Measurements from ENCODE around the gene ATP8A2.

The ATP8A2 gene

DNA sequence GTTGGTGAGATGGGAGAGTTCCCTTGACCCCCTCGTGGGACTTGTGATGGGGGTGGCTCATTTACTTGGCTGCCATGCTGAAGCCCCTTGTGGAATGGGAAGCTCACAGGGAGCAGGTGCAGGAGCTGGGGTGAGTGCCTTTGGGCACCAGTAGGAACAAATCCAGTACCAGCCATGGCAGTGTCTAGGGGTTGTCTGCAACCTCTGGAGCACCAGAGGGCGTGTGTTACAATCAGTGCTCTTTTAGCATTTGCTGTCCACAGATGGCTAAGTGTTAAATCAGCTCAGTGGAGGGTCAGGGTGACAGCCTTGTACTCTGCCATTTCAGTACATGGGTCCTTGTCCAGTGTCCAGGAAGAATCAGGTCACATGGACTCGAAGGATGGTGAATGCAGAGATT lies 75.6 kb downstream of the ATP8A2 start:
- Histone ChIP-seq H3K27ac (ENCODE audit: low read length, poor library complexity, severe bottlenecking) (no peak overlapping the region), H3K9me3 (ENCODE audit: control insufficient read depth, low read length) (peaks cover 5% of the 10 kb centered on the region), H2AK5ac (ENCODE audit: low read length, severe bottlenecking) (no peak overlapping the region), H3K4me2 (ENCODE audit: low read length, poor library complexity, severe bottlenecking) (no peak overlapping the region), H3K9ac (ENCODE audit: low read length) (no peak overlapping the region), H2BK5ac (ENCODE audit: low read depth, low read length, poor library complexity, severe bottlenecking) (no peak overlapping the region), H2BK15ac (ENCODE audit: low read depth, poor library complexity, severe bottlenecking) (no peak overlapping the region), H4K8ac (ENCODE audit: low read length) (no peak overlapping the region), H2AFZ (ENCODE audit: low read depth, low read length) (no peak overlapping the region), H2BK12ac (ENCODE audit: low read length in 2 of 2) (no peak overlapping the region), H3K4ac (ENCODE audit: low read depth in 1 of 2, low read length in 2 of 2) (no peak overlapping the region), H3K4me1 (ENCODE audit: control insufficient read depth, insufficient read depth, low read depth, low read length) (peaks cover 2% of the 10 kb centered on the region), H3K36me3 (ENCODE audit: control insufficient read depth in 1 of 2, insufficient read depth in 2 of 2, low read depth in 1 of 2, low read length in 2 of 2) (peaks cover 0 to 3% of the 10 kb centered on the region in 2 experiments), H3K4me3 (ENCODE audit: insufficient read depth in 1 of 2, low read depth in 1 of 2, low read length in 2 of 2) (no peak overlapping the region), H3K18ac (ENCODE audit: low read depth in 1 of 2, low read length in 2 of 2) (no peak overlapping the region), H3K23ac (ENCODE audit: low read length in 2 of 2) (no peak overlapping the region), H3K79me1 (replicated peaks; ENCODE audit: low read length, poor library complexity, severe bottlenecking) (no peaks in the 10 kb centered on the region), H3K27me3 (ENCODE audit: control insufficient read depth in 1 of 2, insufficient read depth in 1 of 2, low read length in 2 of 2) (no peaks in the 10 kb centered on the region), H4K91ac (ENCODE audit: low read length) (no peak overlapping the region), H3K14ac (ENCODE audit: low read length in 2 of 2) (no peak overlapping the region), H2BK120ac (ENCODE audit: low read depth, low read length) (no peak overlapping the region)
- no peak for DNase-seq
- WGBS: 55% methylated on average over 3 of the region's 3 CpGs

DNA sequence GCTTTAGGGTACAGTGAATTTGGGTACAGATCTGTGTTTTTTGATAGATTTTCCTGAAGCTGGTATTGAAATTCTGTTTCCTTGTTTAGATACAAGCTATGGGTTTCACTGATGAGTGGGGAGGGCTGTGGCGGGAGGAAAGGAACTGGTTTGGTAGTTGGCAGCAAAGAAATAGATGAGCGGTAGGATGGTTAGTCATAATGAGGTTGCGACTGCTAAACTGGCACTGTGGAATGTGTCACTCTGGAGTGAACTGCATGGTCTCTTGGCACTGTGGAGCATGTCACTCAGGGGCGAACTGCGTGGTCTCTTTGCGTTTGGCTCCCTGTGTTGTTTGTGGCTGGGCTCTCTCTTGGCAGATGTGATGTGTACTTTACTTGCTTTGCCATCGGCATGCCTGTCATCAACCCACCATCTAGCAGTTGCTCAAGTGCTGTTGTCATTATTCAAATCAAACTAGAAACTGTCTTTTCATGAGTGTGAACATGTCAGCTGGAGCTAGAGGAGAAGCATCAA lies 82.1 kb downstream of the ATP8A2 start:
- Histone ChIP-seq H3K9me3 (ENCODE audit: control insufficient read depth, low read length) (no peaks in the 10 kb centered on the region), H2BK12ac (ENCODE audit: low read length in 2 of 2) (no peak overlapping the region), H3K79me1 (replicated peaks; ENCODE audit: low read length, poor library complexity, severe bottlenecking) (no peaks in the 10 kb centered on the region), H3K14ac (ENCODE audit: low read length in 2 of 2) (no peak overlapping the region), H2BK5ac (ENCODE audit: low read depth, low read length, poor library complexity, severe bottlenecking) (no peak overlapping the region), H2AFZ (ENCODE audit: low read depth, low read length) (no peak overlapping the region), H2BK15ac (ENCODE audit: low read depth, poor library complexity, severe bottlenecking) (no peak overlapping the region), H2BK120ac (ENCODE audit: low read depth, low read length) (no peak overlapping the region), H2AK5ac (ENCODE audit: low read length, severe bottlenecking) (no peak overlapping the region), H3K36me3 (ENCODE audit: control insufficient read depth in 1 of 2, insufficient read depth in 2 of 2, low read depth in 1 of 2, low read length in 2 of 2) (no peaks in the 10 kb centered on the region), H3K4me2 (ENCODE audit: low read length, poor library complexity, severe bottlenecking) (no peak overlapping the region), H4K8ac (ENCODE audit: low read length) (no peak overlapping the region), H3K18ac (ENCODE audit: low read depth in 1 of 2, low read length in 2 of 2) (no peak overlapping the region), H3K27ac (ENCODE audit: low read length, poor library complexity, severe bottlenecking) (no peak overlapping the region), H3K23ac (ENCODE audit: low read length in 2 of 2) (no peak overlapping the region), H3K9ac (ENCODE audit: low read length) (no peak overlapping the region), H3K4me3 (ENCODE audit: insufficient read depth in 1 of 2, low read depth in 1 of 2, low read length in 2 of 2) (no peak overlapping the region), H3K27me3 (ENCODE audit: control insufficient read depth in 1 of 2, insufficient read depth in 1 of 2, low read length in 2 of 2) (peaks cover 0 to 3% of the 10 kb centered on the region in 2 experiments), H3K4ac (ENCODE audit: low read depth in 1 of 2, low read length in 2 of 2) (no peak overlapping the region), H3K4me1 (ENCODE audit: control insufficient read depth, insufficient read depth, low read depth, low read length) (no peaks in the 10 kb centered on the region), H4K91ac (ENCODE audit: low read length) (no peak overlapping the region)
- WGBS: 89% methylated on average over 7 of the region's 7 CpGs
- no peak for DNase-seq

DNA sequence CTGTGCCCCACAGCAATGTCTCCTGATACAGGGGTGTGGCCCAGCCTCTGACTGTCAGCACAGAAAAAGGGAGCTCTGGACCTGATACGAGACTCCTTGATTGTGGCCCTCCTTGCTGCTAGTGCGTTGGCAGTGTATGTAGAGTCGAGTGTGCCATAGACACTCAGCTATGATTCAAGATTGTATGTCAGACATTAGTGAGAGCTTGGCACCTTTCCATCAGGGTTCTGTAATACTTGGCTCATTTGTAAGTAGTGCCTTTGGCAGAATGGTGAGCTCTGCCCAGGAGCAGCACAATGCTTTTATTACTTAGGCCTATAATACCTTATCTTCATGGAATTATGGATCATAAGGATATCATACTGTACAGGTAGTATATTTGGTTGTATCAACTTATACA lies 83.4 kb downstream of the ATP8A2 start:
- H3K36me3 ChIP-seq (ENCODE audit: control insufficient read depth in 1 of 2, insufficient read depth in 2 of 2, low read depth in 1 of 2, low read length in 2 of 2): no peaks in the 10 kb centered on the region
- H2BK120ac ChIP-seq (ENCODE audit: low read depth, low read length): no peak overlapping the region
- no peak overlapping the region for H2AK5ac ChIP-seq (ENCODE audit: low read length, severe bottlenecking)
- no peak overlapping the region for H3K23ac ChIP-seq (ENCODE audit: low read length in 2 of 2)
- no peaks in the 10 kb centered on the region for H3K9me3 ChIP-seq (ENCODE audit: control insufficient read depth, low read length)
- no peak overlapping the region for H2BK12ac ChIP-seq (ENCODE audit: low read length in 2 of 2)
- no peak overlapping the region for H3K18ac ChIP-seq (ENCODE audit: low read depth in 1 of 2, low read length in 2 of 2)
- H3K9ac ChIP-seq (ENCODE audit: low read length): no peak overlapping the region
- no peak overlapping the region for H4K91ac ChIP-seq (ENCODE audit: low read length)
- H3K4ac ChIP-seq (ENCODE audit: low read depth in 1 of 2, low read length in 2 of 2): no peak overlapping the region
- no peak overlapping the region for H2BK15ac ChIP-seq (ENCODE audit: low read depth, poor library complexity, severe bottlenecking)
- no peak overlapping the region for H3K27ac ChIP-seq (ENCODE audit: low read length, poor library complexity, severe bottlenecking)
- no peaks in the 10 kb centered on the region for H3K79me1 ChIP-seq (replicated peaks; ENCODE audit: low read length, poor library complexity, severe bottlenecking)
- H3K4me3 ChIP-seq (ENCODE audit: insufficient read depth in 1 of 2, low read depth in 1 of 2, low read length in 2 of 2): no peak overlapping the region
- DNase-seq: no peak
- H2BK5ac ChIP-seq (ENCODE audit: low read depth, low read length, poor library complexity, severe bottlenecking): no peak overlapping the region
- H2AFZ ChIP-seq (ENCODE audit: low read depth, low read length): no peak overlapping the region
- no peaks in the 10 kb centered on the region for H3K4me1 ChIP-seq (ENCODE audit: control insufficient read depth, insufficient read depth, low read depth, low read length)
- no peak overlapping the region for H4K8ac ChIP-seq (ENCODE audit: low read length)
- H3K27me3 ChIP-seq (ENCODE audit: control insufficient read depth in 1 of 2, insufficient read depth in 1 of 2, low read length in 2 of 2): peaks cover 0 to 3% of the 10 kb centered on the region in 2 experiments
- H3K4me2 ChIP-seq (ENCODE audit: low read length, poor library complexity, severe bottlenecking): no peak overlapping the region
- 84% methylated on average over 3 of the region's 3 CpGs for WGBS
- no peak overlapping the region for H3K14ac ChIP-seq (ENCODE audit: low read length in 2 of 2)

DNA sequence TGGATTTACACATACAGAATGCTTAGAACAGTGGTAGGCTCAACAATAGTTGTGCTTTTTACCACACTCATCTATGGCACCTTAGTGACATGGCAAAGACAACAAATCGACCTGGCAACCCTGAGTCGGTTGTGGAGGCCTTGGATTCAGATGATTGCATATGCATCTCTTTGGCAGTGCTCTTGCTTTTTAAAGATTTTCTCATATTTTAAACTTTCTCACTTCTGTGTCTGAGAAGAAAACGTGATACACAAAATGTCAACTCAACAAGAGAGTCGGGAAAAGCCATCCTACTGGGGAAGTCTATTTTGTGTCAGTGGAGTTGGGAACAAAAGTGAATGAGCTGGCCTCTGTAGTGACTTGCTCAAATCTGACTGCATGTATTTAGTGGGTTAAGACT lies 85.8 kb downstream of the ATP8A2 start:
- H3K23ac ChIP-seq (ENCODE audit: low read length in 2 of 2): no peak overlapping the region
- no peaks in the 10 kb centered on the region for H3K36me3 ChIP-seq (ENCODE audit: control insufficient read depth in 1 of 2, insufficient read depth in 2 of 2, low read depth in 1 of 2, low read length in 2 of 2)
- no peaks in the 10 kb centered on the region for H3K9me3 ChIP-seq (ENCODE audit: control insufficient read depth, low read length)
- H2BK12ac ChIP-seq (ENCODE audit: low read length in 2 of 2): no peak overlapping the region
- no peak overlapping the region for H2BK120ac ChIP-seq (ENCODE audit: low read depth, low read length)
- no peak overlapping the region for H2AK5ac ChIP-seq (ENCODE audit: low read length, severe bottlenecking)
- peaks cover 2% of the 10 kb centered on the region for H3K4me1 ChIP-seq (ENCODE audit: control insufficient read depth, insufficient read depth, low read depth, low read length)
- H3K27me3 ChIP-seq (ENCODE audit: control insufficient read depth in 1 of 2, insufficient read depth in 1 of 2, low read length in 2 of 2): peaks cover 0 to 3% of the 10 kb centered on the region in 2 experiments
- H2AFZ ChIP-seq (ENCODE audit: low read depth, low read length): no peak overlapping the region
- H3K14ac ChIP-seq (ENCODE audit: low read length in 2 of 2): no peak overlapping the region
- H2BK15ac ChIP-seq (ENCODE audit: low read depth, poor library complexity, severe bottlenecking): no peak overlapping the region
- DNase-seq: no peak
- H3K4ac ChIP-seq (ENCODE audit: low read depth in 1 of 2, low read length in 2 of 2): no peak overlapping the region
- no peak overlapping the region for H4K91ac ChIP-seq (ENCODE audit: low read length)
- no peak overlapping the region for H3K4me3 ChIP-seq (ENCODE audit: insufficient read depth in 1 of 2, low read depth in 1 of 2, low read length in 2 of 2)
- WGBS: 62% methylated on average over 4 of the region's 4 CpGs
- H3K9ac ChIP-seq (ENCODE audit: low read length): no peak overlapping the region
- H4K8ac ChIP-seq (ENCODE audit: low read length): no peak overlapping the region
- H3K79me1 ChIP-seq (replicated peaks; ENCODE audit: low read length, poor library complexity, severe bottlenecking): no peaks in the 10 kb centered on the region
- no peak overlapping the region for H3K4me2 ChIP-seq (ENCODE audit: low read length, poor library complexity, severe bottlenecking)
- no peak overlapping the region for H3K27ac ChIP-seq (ENCODE audit: low read length, poor library complexity, severe bottlenecking)
- H2BK5ac ChIP-seq (ENCODE audit: low read depth, low read length, poor library complexity, severe bottlenecking): no peak overlapping the region
- no peak overlapping the region for H3K18ac ChIP-seq (ENCODE audit: low read depth in 1 of 2, low read length in 2 of 2)
